Gastroesophageal sphincter (tissue), 3 donors: ENCODE measurements around the gene OR13A1.
"Not testable (repeated sequence)": the region's sequence is repeated elsewhere in the genome, so short reads cannot be mapped to it uniquely, and the experiment has no call there.

Experiments used
- CTCF ChIP-seq, 4 experiments: fragments of 200-600 bp in 2 of 4; fragments of 450-650 bp in 2 of 4; sonication (generic) in 1 of 4; IDR thresholded peaks; one replicate each; pipeline ENCODE4 v1.5.1; 2017 to 2019; ENCODE audit warnings: antibody characterized with exemption in 4 of 4, mild to moderate bottlenecking in 2 of 4, moderate library complexity in 2 of 4
- POLR2A ChIP-seq, 2 donors: fragments of 450-650 bp; IDR thresholded peaks; one replicate each; pipeline ENCODE4 v1.6.1; 2017; ENCODE audit warnings: antibody characterized with exemption in 2 of 2, mild to moderate bottlenecking in 2 of 2, moderate library complexity in 1 of 2

GRCh38 chr10:45358961-45359360, 43.6 kb upstream of the OR13A1 start:
- not testable (repeated sequence) for TF ChIP-seq CTCF, POLR2A (IDR thresholded peaks at IDR 0.05)
